IPS DF 6.9 (cell line): ENCODE data around the gene VIPR1.
"Not testable (repeated sequence)": the region's sequence is repeated elsewhere in the genome, so short reads cannot be mapped to it uniquely, and the experiment has no call there.

Source experiments
- DNase-seq: peaks from one replicate; pipeline ENCODE4 v3.0.0-alpha.2; 2013; ENCODE audit warnings: low read depth, low spot score
- H3K27ac ChIP-seq: one replicate; pipeline ENCODE4 v1.5.1; 2013; ENCODE audit warnings: low read length, control low read depth
- H3K27me3 ChIP-seq: 2 replicates; pipeline ENCODE4 v1.6.1; 2013; ENCODE audit warnings: mild to moderate bottlenecking, low read length; ENCODE audit not compliant: control insufficient read depth, insufficient read depth
- H3K36me3 ChIP-seq: 2 replicates; pipeline ENCODE4 v1.6.1; 2013; ENCODE audit warnings: low read length; ENCODE audit not compliant: control insufficient read depth, insufficient read depth
- H3K4me1 ChIP-seq: 2 replicates; pipeline ENCODE4 v1.6.1; 2013; ENCODE audit warnings: low read length; ENCODE audit not compliant: control insufficient read depth, insufficient read depth
- H3K4me3 ChIP-seq: 2 replicates; pipeline ENCODE4 v1.5.1; 2013; ENCODE audit warnings: mild to moderate bottlenecking, low read length
- H3K9me3 ChIP-seq: 2 replicates; pipeline ENCODE4 v1.6.1; 2013; ENCODE audit warnings: low read length, inconsistent platforms; ENCODE audit not compliant: control insufficient read depth, insufficient read depth
- WGBS: extraction: QIAGEN DNeasy Blood & Tissue Kit; methylation state at CpG from one replicate; pipeline ENCODE4 v1.1.7; 2013; ENCODE audit warnings: mixed read lengths, missing lambda C conversion rate; ENCODE audit not compliant: insufficient read length, insufficient coverage; 5-methylcytosine and 5-hydroxymethylcytosine counted together

The VIPR1 gene

GRCh38 chr3:42578054-42578453 is 75.6 kb downstream of the VIPR1 start:
- DNase-seq: no peak
- no peaks in the 10 kb centered on the region for H3K27me3 ChIP-seq
- WGBS: no CpG with 5 or more reads among the region's 4 CpGs

DNA sequence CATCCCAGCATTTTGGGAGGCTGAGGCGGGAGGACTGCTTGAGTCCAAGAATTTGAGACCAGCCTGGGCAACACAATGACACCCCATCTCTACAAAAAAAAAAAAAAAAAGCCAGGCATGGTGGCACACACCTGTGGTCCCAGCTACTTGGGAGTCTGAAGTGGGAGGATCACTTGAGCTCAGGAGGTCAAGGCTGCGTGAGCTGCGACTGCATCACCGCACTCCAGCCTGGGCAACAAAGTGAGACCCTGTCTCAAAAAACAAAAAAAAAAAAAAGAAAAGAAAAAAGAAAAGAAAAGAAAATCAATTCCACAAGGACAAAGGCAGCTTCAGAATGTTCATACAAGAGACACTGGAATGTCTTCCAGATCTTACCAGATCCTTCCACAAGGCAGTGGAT is 76.9 kb downstream of the VIPR1 start:
- WGBS: no CpG with 5 or more reads among the region's 4 CpGs
- not testable (repeated sequence) for H3K27ac ChIP-seq, H3K4me3 ChIP-seq, H3K27me3 ChIP-seq, H3K4me1 ChIP-seq, H3K9me3 ChIP-seq, H3K36me3 ChIP-seq, DNase-seq

More at GRCh38 chr3:42578054-42578453, 75.6 kb downstream of the VIPR1 start:
- Histone ChIP-seq H3K4me1 (no peaks in the 10 kb centered on the region), H3K4me3 (no peak overlapping the region), H3K9me3 (no peaks in the 10 kb centered on the region), H3K27ac (no peak overlapping the region), H3K36me3 (no peaks in the 10 kb centered on the region; the same call in 1 of the 2 replicates)

DNA sequence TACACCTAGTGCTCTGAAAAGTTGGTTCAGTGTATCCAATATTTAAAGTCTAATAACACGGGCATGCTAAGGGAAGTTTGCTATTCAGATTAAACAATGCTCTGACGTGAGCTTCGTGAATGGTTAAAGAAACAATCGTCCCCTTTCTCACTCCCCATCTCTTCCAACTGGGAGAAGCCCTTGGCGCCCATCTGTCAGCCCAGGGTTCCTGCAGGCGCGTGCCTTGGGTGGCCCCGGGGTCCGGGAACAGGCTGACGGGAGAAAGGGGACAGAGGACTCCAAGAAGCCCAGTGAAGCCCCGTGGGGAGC is 78.9 kb downstream of the VIPR1 start:
- Histone ChIP-seq H3K9me3 (no peaks in the 10 kb centered on the region), H3K4me1 (0 out of 2 replicates have a peak, but pooled peaks cover 1% of the 10 kb centered on the region), H3K27ac (no peak overlapping the region), H3K36me3 (no peaks in the 10 kb centered on the region; the same call in 1 of the 2 replicates), H3K4me3 (peak overlapping the region; percentile 69), H3K27me3 (no peaks in the 10 kb centered on the region)
- DNase-seq: no peak
- no CpG with 5 or more reads among the region's 11 CpGs for WGBS

DNA sequence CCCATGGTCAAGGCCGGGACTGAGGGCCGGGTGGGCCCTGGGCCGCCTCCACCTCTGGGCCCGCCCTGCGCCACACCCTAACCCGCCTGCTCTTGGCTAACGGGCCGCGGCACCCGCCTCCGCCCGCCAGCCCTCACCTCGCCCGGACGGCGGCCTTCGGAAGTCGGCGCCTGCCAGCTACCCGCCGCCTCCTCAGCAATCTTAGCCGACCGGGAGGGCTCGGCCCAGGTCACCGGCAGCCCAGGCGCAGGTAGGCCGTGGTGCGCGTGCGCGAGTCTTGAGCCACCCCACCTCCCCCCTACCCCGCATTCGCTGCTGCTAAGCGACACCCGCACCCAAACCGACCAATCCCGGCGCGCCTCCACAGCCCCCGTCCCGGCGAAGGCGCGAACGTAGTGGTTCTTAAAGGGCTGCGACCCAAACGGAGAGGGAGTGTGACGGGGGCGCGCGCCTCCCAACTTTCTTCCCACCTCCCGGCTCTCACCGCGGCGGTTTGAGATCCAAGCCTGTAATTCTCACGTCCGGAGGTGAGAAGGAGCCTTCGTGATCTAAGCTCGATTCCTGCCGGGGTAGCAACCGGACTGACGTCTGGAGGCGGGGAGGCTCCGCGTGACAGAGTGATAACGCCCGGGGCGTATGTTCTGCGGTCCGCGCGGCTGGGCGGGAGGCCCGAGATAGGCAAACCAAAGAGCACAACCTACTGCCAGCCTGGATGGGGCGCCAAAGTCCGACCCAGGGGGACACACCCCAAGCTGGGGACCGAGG is 79.4 kb downstream of the VIPR1 start, which contains the start of gene SEC22C:
Gene SEC22C, minus strand, starts transcription at position 259 of the 765 bp plus-strand sequence. CDS start 12,921 bp downstream, outside the sequence.
- no peak within 1 kb of the TSS for H3K27ac ChIP-seq
- no peaks in the 10 kb centered on the region; the same call in 1 of the 2 replicates for H3K36me3 ChIP-seq
- no peaks in the 10 kb centered on the region for H3K9me3 ChIP-seq
- 0 out of 2 replicates have a peak, but pooled peaks cover 1% of the 10 kb centered on the region for H3K4me1 ChIP-seq
- peak within 1 kb of the TSS; percentile 69 for H3K4me3 ChIP-seq
- WGBS: no CpG with 5 or more reads among the region's 77 CpGs
- DNase-seq: no peak
- H3K27me3 ChIP-seq: no peaks in the 10 kb centered on the region

DNA sequence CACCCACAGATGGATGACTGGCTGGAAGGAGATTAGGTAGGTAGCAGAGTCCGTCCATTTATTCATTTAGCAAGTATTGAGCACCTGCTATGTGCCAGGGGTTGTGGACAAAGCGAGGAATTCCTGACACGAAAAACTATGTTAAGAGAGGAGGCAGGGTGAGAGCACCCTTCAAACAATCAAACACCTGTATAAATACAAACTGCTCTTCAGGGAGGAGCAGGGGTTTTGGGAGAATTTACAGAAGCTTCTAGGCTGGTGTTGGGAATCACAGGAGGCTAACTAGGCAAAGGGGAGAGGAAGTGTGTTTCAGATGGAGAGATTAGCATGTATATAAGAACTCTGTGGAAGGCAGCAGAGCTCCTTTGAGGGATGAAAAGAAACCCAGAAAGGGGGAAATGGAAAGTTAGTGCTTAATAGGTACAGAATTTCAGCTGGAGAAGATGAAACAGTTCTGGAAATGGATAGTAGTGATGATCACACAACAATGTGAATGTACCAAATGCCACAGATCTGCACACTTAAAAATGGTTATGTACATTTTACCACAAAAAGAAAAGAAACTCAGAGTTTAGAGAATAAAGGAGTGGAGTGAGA is 80.1 kb downstream of the VIPR1 start:
- 0 out of 2 replicates have a peak, but pooled peaks cover 1% of the 10 kb centered on the region for H3K4me1 ChIP-seq
- H3K9me3 ChIP-seq: no peaks in the 10 kb centered on the region
- no peak for DNase-seq
- WGBS: no CpG with 5 or more reads among the region's 3 CpGs
- no peaks in the 10 kb centered on the region; the same call in 1 of the 2 replicates for H3K36me3 ChIP-seq
- no peaks in the 10 kb centered on the region for H3K27me3 ChIP-seq
- H3K27ac ChIP-seq: no peak overlapping the region
- peak overlapping the region; percentile 69; the same call in 1 of the 2 replicates for H3K4me3 ChIP-seq
